K562 (cell line): ENCODE data around the gene PHOX2A. TPM values are rescaled to one million over a fixed set of nuclear protein-coding genes. Genes with fewer than 3 reads are reported as not detected.

Source experiments
- ATAC-seq: fragments of 200-7000 bp; cut with Tn5 transposase; 3 replicates; pipeline ENCODE4 v1.9.1; 2020; ENCODE audit warnings: moderate library complexity
- BruUV-seq: library from RNA; stranded (reverse); fragments of 400-500 nt; replicated peaks from 2 replicates; lab custom pipeline; 2021; lab: Mats Ljungman, UMichigan
- CTCF ChIA-PET: fragments of 300-600 bp; formaldehyde crosslinking; extraction: SDS; loops from one replicate; lab custom pipeline; 2021; ENCODE audit warnings: low intra/inter-chr PET ratio; lab: Yijun Ruan, JAX
- POLR2A ChIA-PET: fragments of 300-600, 350-650 bp; sonication (Branson Sonifier 250); formaldehyde crosslinking; extraction: SDS; loops from one replicate; lab custom pipeline; 2021; ENCODE audit warnings: antibody characterized with exemption, inconsistent platforms; lab: Yijun Ruan, JAX
- DNase-seq, 4 experiments: peaks; one replicate each; pipeline versions ENCODE4 v3.0.0 to v3.0.0-alpha.2; 2011 to 2018; ENCODE audit warnings: low spot score in 3 of 4, mixed read lengths in 3 of 4; ENCODE audit errors: extremely low read depth in 1 of 4
- FAIRE-seq: peaks from 2 replicates; lab custom pipeline; 2011; peaks lifted over from hg19 to GRCh38; lab: Jason Lieb, UNC
- H2AFZ ChIP-seq: 2 replicates; pipeline ENCODE4 v1.6.0; 2011; ENCODE audit warnings: low read depth, low read length, control low read depth, inconsistent platforms
- H3K27ac ChIP-seq: fragments of 200-600 bp; 3 replicates; pipeline ENCODE4 v1.8.0; 2011; ENCODE audit warnings: low read depth, mild to moderate bottlenecking, control low read depth, inconsistent platforms, low read length, moderate library complexity, mixed read lengths; ENCODE audit errors: extremely low read depth
- H3K27me3 ChIP-seq, 2 experiments: fragments of 300-600 bp in 1 of 2; 2 replicates in 1 of 2; 3 replicates in 1 of 2; pipeline versions ENCODE4 v1.6.0 to v1.8.0; 2011; ENCODE audit warnings: inconsistent platforms in 2 of 2, low read length in 2 of 2, mild to moderate bottlenecking in 1 of 2, mixed read lengths in 1 of 2, moderate library complexity in 1 of 2; ENCODE audit not compliant: control insufficient read depth in 2 of 2, insufficient read depth in 2 of 2
- H3K36me3 ChIP-seq: fragments of 300-600 bp; 3 replicates; pipeline ENCODE4 v1.8.0; 2011; ENCODE audit warnings: mild to moderate bottlenecking, low read length, inconsistent platforms; ENCODE audit not compliant: control insufficient read depth, insufficient read depth
- H3K4me1 ChIP-seq, 2 experiments: fragments of 200-600 bp in 1 of 2; replicated peaks in 1 of 2; 2 replicates in 1 of 2; 3 replicates in 1 of 2; pipeline versions ENCODE4 v1.5.1 to v1.8.0; 2011; ENCODE audit warnings: inconsistent platforms in 2 of 2, low read length in 2 of 2, mild to moderate bottlenecking in 1 of 2, mixed read lengths in 1 of 2, moderate library complexity in 1 of 2; ENCODE audit not compliant: control insufficient read depth in 2 of 2, insufficient read depth in 2 of 2
- H3K4me2 ChIP-seq: 2 replicates; pipeline ENCODE4 v1.6.1; 2011; ENCODE audit warnings: low read length, control low read depth, inconsistent platforms, mixed read lengths; ENCODE audit not compliant: insufficient read depth
- H3K4me3 ChIP-seq: fragments of 200-600 bp; sonication (generic), shearing (Covaris generic); 2 replicates; pipeline ENCODE4 v1.5.1; 2016; ENCODE audit warnings: control low read depth, inconsistent platforms
- H3K79me2 ChIP-seq: fragments of 200-600 bp; 3 replicates; pipeline ENCODE4 v1.8.0; 2011; ENCODE audit warnings: low read length, inconsistent platforms; ENCODE audit not compliant: control insufficient read depth, insufficient read depth
- H3K9ac ChIP-seq, 2 experiments: 2 replicates each; pipeline versions ENCODE4 v1.6.0 to v1.6.1; 2011; ENCODE audit warnings: low read depth in 2 of 2, low read length in 2 of 2, control low read depth in 1 of 2, inconsistent platforms in 1 of 2, mild to moderate bottlenecking in 1 of 2, mixed read lengths in 1 of 2; ENCODE audit not compliant: insufficient read depth in 1 of 2
- H3K9me1 ChIP-seq: one replicate; pipeline ENCODE4 v1.6.0; 2011; ENCODE audit warnings: inconsistent platforms, mild to moderate bottlenecking, low read length, moderate library complexity; ENCODE audit not compliant: control insufficient read depth, insufficient read depth
- H3K9me3 ChIP-seq: replicated peaks from 2 replicates; pipeline ENCODE4 v1.5.1; 2011; ENCODE audit warnings: low read depth, low read length, inconsistent platforms; ENCODE audit not compliant: control insufficient read depth, insufficient read depth
- H4K20me1 ChIP-seq: replicated peaks from 2 replicates; pipeline ENCODE4 v1.6.1; 2011; ENCODE audit warnings: low read length, inconsistent platforms, mixed read lengths; ENCODE audit not compliant: control insufficient read depth, insufficient read depth
- ARID3B ChIP-seq: fragments of 250-450 bp; sonication (Bioruptor Pico); IDR thresholded peaks from 2 replicates; pipeline ENCODE4 v1.4.0; 2020; ENCODE audit warnings: borderline replicate concordance
- BCLAF1 ChIP-seq, 2 experiments: fragments of 450-650 bp in 1 of 2; IDR thresholded peaks; 2 replicates each; pipeline ENCODE4 v1.6.1; 2011 to 2017; ENCODE audit warnings: low read depth in 2 of 2, antibody characterized with exemption in 1 of 2, borderline replicate concordance in 1 of 2, low read length in 1 of 2, mild to moderate bottlenecking in 1 of 2, mixed read lengths in 1 of 2; ENCODE audit not compliant: control insufficient read depth in 1 of 2
- DPF2 ChIP-seq: fragments of 450-650 bp; IDR thresholded peaks from 2 replicates; pipeline ENCODE4 v1.6.1; 2016
- FIP1L1 ChIP-seq: fragments of 200-400 bp; formaldehyde crosslinking; IDR thresholded peaks from 2 replicates; pipeline ENCODE4 v1.6.1; 2018; ENCODE audit warnings: mild to moderate bottlenecking, low read depth, low read length; ENCODE audit not compliant: poor library complexity, severe bottlenecking
- HSF4 ChIP-seq: fragments of 250-450 bp; sonication (Bioruptor Pico); IDR thresholded peaks from 2 replicates; pipeline ENCODE4 v2.1.2; 2022; ENCODE audit warnings: mild to moderate bottlenecking, moderate library complexity, borderline replicate concordance
- KDM1A ChIP-seq, 2 experiments: fragments of 450-650 bp; IDR thresholded peaks; 2 replicates each; pipeline ENCODE4 v1.6.1; 2016; ENCODE audit warnings: mild to moderate bottlenecking in 2 of 2
- NCOA2 ChIP-seq, 2 experiments: fragments of 450-650 bp; IDR thresholded peaks; 2 replicates each; pipeline ENCODE4 v1.6.1; 2018; ENCODE audit warnings: mild to moderate bottlenecking in 2 of 2, moderate library complexity in 1 of 2; ENCODE audit not compliant: partially characterized antibody in 2 of 2
- NR1H2 ChIP-seq: sonication (generic); formaldehyde crosslinking; IDR thresholded peaks from 2 replicates; pipeline ENCODE4 v1.4.0; 2020; ENCODE audit warnings: mild to moderate bottlenecking, missing genetic modification reagents
- NR4A1 ChIP-seq, 2 experiments: fragments of 250-450 bp in 1 of 2; fragments of 450-650 bp in 1 of 2; sonication (Bioruptor Pico) in 1 of 2; IDR thresholded peaks; 2 replicates each; pipeline versions ENCODE4 v1.4.0 to v1.6.1; 2016 to 2020; ENCODE audit warnings: mild to moderate bottlenecking in 2 of 2, missing compliant biosample characterization in 1 of 2, missing genetic modification characterization in 1 of 2, moderate library complexity in 1 of 2
- POLR3A ChIP-seq: IDR thresholded peaks from 2 replicates; pipeline ENCODE4 v1.6.1; 2011; ENCODE audit warnings: borderline replicate concordance, mild to moderate bottlenecking, moderate library complexity; ENCODE audit not compliant: insufficient read length, insufficient read depth; ENCODE audit errors: extremely low read depth
- RBM22 ChIP-seq: fragments of 200-400 bp; formaldehyde crosslinking; IDR thresholded peaks from 2 replicates; pipeline ENCODE4 v1.6.1; 2018; ENCODE audit warnings: low read length, low read depth; ENCODE audit not compliant: poor library complexity, severe bottlenecking
- SNIP1 ChIP-seq: fragments of 450-650 bp; IDR thresholded peaks from 2 replicates; pipeline ENCODE4 v1.7.1; 2017; ENCODE audit warnings: low read depth, mild to moderate bottlenecking
- TCF15 ChIP-seq: fragments of 250-450 bp; sonication (Bioruptor Pico); IDR thresholded peaks from 2 replicates; pipeline ENCODE4 v1.8.0; 2022; ENCODE audit warnings: moderate library complexity, mild to moderate bottlenecking, inconsistent platforms
- ZNF655 ChIP-seq: fragments of 250-450 bp; sonication (Bioruptor Pico); IDR thresholded peaks from 2 replicates; pipeline ENCODE4 v1.5.0; 2021
- WGBS: fragments of 100-300 bp; shearing (Covaris generic); methylation state at CpG from one replicate; pipeline ENCODE4 v1.1.6; 2016; ENCODE audit warnings: low coverage, mixed read lengths; ENCODE audit not compliant: insufficient coverage; ENCODE audit errors: missing lambda C conversion rate; 5-methylcytosine and 5-hydroxymethylcytosine counted together
- in situ Hi-C: fragments of 300-500 bp; cut with MboI; formaldehyde crosslinking; loops from 4 replicates; pipeline ENCODE4 v1.15.0; 2018; ENCODE audit warnings: inconsistent platforms, mixed read lengths
- intact Hi-C: fragments of 100-400 bp; cut with micrococcal nuclease; formaldehyde crosslinking; loops from 2 replicates; pipeline ENCODE4 v1.14.2; 2022
- polyA plus RNA-seq, 8 experiments: library from polyadenylated mRNA; depleted of rRNA in 4 of 8; stranded (reverse) in 5 of 8; unstranded in 3 of 8; fragments of >200 nt; fragmentation: Nextera tagmentation in 2 of 8; fragmentation: Illumina TruSeq in 1 of 8; extraction: Ambion mirVana in 2 of 8; extraction: Trizol in 1 of 8; gene quantifications; 2 replicates each; pipeline versions ENCODE4 v1.2.1 to v1.2.3, GENCODE V29; 2011 to 2014; ENCODE audit warnings: inconsistent platforms in 1 of 8, missing spikeins in 1 of 8
- total RNA-seq, 7 experiments: library from RNA; depleted of rRNA in 6 of 7; stranded (reverse); fragments of >200 nt in 6 of 7; fragmentation: Illumina TruSeq in 2 of 7; extraction: Trizol in 2 of 7; gene quantifications; 2 replicates each; pipeline versions ENCODE4 v1.2.1 to v1.2.3, GENCODE V29; 2011 to 2021; ENCODE audit warnings: low replicate concordance in 1 of 7

PHOX2A gene
- total and polyA plus RNA-seq, 9 of the 15 experiments (the other 6 are each of a cell fraction or from before 2014, with no cell fraction given), result not detected

- BruUV-seq, result no TSS peak
- ChIA-PET POLR2A (interaction anchor here (0.8 to 1.4 kb wide), 2 partner anchors 25 to 29 kb away, joined by 3 to 5 read pairs; no protein-coding TSS in a partner anchor), CTCF (no interaction called here)
- Histone ChIP-seq H3K9ac (no peak overlapping the region), H2AFZ (no peak overlapping the region), H3K27me3 (peaks cover 15 to 57% of the 10 kb centered on the region in 2 experiments; a peak in 4 of 5 replicates), H3K4me3 (no peak overlapping the region), H3K9me3 (0 out of 2 replicates have a peak, but pooled peaks cover 4% of the 10 kb centered on the region), H3K4me2 (no peak overlapping the region), H3K4me1 (peaks cover 0 to 5% of the 10 kb centered on the region in 2 experiments; a peak in 1 of 5 replicates), H3K9me1 (no peaks in the 10 kb centered on the region), H4K20me1 (no peaks in the 10 kb centered on the region; the same call in 1 of the 2 replicates), H3K27ac (no peak overlapping the region), H3K36me3 (no peaks in the 10 kb centered on the region), H3K79me2 (no peaks in the 10 kb centered on the region)
- no peak for FAIRE-seq
- intact Hi-C loops, result no loop called here
- ATAC-seq, result no peak
- WGBS, result 1% methylated on average over 5 of the region's 5 CpGs
- no peak for DNase-seq
- in situ Hi-C loops, result no loop called here
- no peak for TF ChIP-seq NR1H2 (CRISPR knock-in tag)
- no peak for TF ChIP-seq ARID3B (CRISPR knock-in tag)
- no peak for TF ChIP-seq BCLAF1 (IDR thresholded peaks at IDR 0.05; ENCODE audit: borderline replicate concordance in 1 of 2, control insufficient read depth in 1 of 2, low read depth in 2 of 2, low read length in 1 of 2)
- TF ChIP-seq POLR3A, result no peak
- no peak for TF ChIP-seq NCOA2 (IDR thresholded peaks at IDR 0.05; ENCODE audit: partially characterized antibody in 2 of 2)
- TF ChIP-seq KDM1A (IDR thresholded peaks at IDR 0.05), result no peak
- TF ChIP-seq SNIP1, result no peak
- TF ChIP-seq RBM22, result no peak
- TF ChIP-seq NR4A1 (CRISPR knock-in tag; IDR thresholded peaks at IDR 0.05), result no peak
- TF ChIP-seq NR4A1 (tag; IDR thresholded peaks at IDR 0.05), result no peak
- no peak for TF ChIP-seq FIP1L1
- no peak for TF ChIP-seq DPF2
- TF ChIP-seq TCF15 (CRISPR knock-in tag), result no peak
- no peak for TF ChIP-seq HSF4 (CRISPR knock-in tag)
- TF ChIP-seq ZNF655, result no peak
These were observed 7.6 kb upstream of the PHOX2A start for GRCh38 chr11:72251614-72252013.
